Liver (tissue), 9 donors: Measurements from ENCODE around the gene SEC31B. TPM values are rescaled to one million over a fixed set of nuclear protein-coding genes. Genes with fewer than 3 reads are reported as not detected.

ENCODE experiments used
- DNase-seq: peaks from one replicate; pipeline ENCODE4 v3.0.0-alpha.2; 2017; ENCODE audit warnings: low spot score
- H3K27ac ChIP-seq, 2 donors: one replicate each; pipeline ENCODE4 v1.7.0; 2013; ENCODE audit warnings: inconsistent platforms in 2 of 2, low read length in 2 of 2, control low read depth in 1 of 2, low read depth in 1 of 2, mild to moderate bottlenecking in 1 of 2
- H3K27me3 ChIP-seq, 4 donors: one replicate each; pipeline versions ENCODE4 v1.6.1 to v1.7.0; 2013; ENCODE audit warnings: low read length in 3 of 4, inconsistent platforms in 1 of 4, mild to moderate bottlenecking in 1 of 4, moderate library complexity in 1 of 4; ENCODE audit not compliant: control insufficient read depth in 4 of 4, insufficient read depth in 4 of 4
- H3K36me3 ChIP-seq, 4 donors: one replicate each; pipeline versions ENCODE4 v1.6.1 to v1.7.0; 2013; ENCODE audit warnings: low read length in 3 of 4, mild to moderate bottlenecking in 3 of 4, low read depth in 1 of 4, moderate library complexity in 1 of 4; ENCODE audit not compliant: control insufficient read depth in 4 of 4, insufficient read depth in 3 of 4
- H3K4me1 ChIP-seq, 4 donors: one replicate each; pipeline versions ENCODE4 v1.6.1 to v1.7.0; 2013; ENCODE audit warnings: low read length in 3 of 4, mild to moderate bottlenecking in 3 of 4, moderate library complexity in 1 of 4; ENCODE audit not compliant: control insufficient read depth in 4 of 4, insufficient read depth in 4 of 4
- H3K4me3 ChIP-seq, 3 donors: one replicate each; pipeline versions ENCODE4 v1.6.1 to v1.7.0; 2013; ENCODE audit warnings: low read length in 3 of 3, control low read depth in 1 of 3, low read depth in 1 of 3, mild to moderate bottlenecking in 1 of 3
- H3K9ac ChIP-seq, 2 donors: one replicate each; pipeline ENCODE4 v1.7.0; 2013; ENCODE audit warnings: low read length in 2 of 2, mild to moderate bottlenecking in 2 of 2, moderate library complexity in 2 of 2, control low read depth in 1 of 2, low read depth in 1 of 2
- H3K9me3 ChIP-seq, 4 donors: one replicate each; pipeline versions ENCODE4 v1.6.1 to v1.7.0; 2013; ENCODE audit warnings: low read length in 3 of 4; ENCODE audit not compliant: control insufficient read depth in 4 of 4
- EGR1 ChIP-seq, 2 donors: IDR thresholded peaks; 2 replicates each; pipeline ENCODE4 v1.6.1; 2016 to 2018; ENCODE audit warnings: antibody characterized with exemption in 2 of 2, low read depth in 2 of 2
- FOXA1 ChIP-seq: IDR thresholded peaks from 2 replicates; pipeline ENCODE4 v1.6.1; 2016; ENCODE audit warnings: antibody characterized with exemption
- FOXA2 ChIP-seq: IDR thresholded peaks from 2 replicates; pipeline ENCODE4 v1.6.1; 2016; ENCODE audit warnings: antibody characterized with exemption
- GABPA ChIP-seq, 2 donors: IDR thresholded peaks in 1 of 2; conservative IDR thresholded peaks in 1 of 2; 2 replicates each; pipeline ENCODE4 v1.6.1; 2016; ENCODE audit warnings: antibody characterized with exemption in 2 of 2, mild to moderate bottlenecking in 1 of 2, moderate library complexity in 1 of 2
- HNF4G ChIP-seq: IDR thresholded peaks from 2 replicates; pipeline ENCODE4 v1.6.1; 2016; ENCODE audit warnings: antibody characterized with exemption
- JUND ChIP-seq, 2 donors: IDR thresholded peaks; 2 replicates each; pipeline ENCODE4 v1.6.1; 2016; ENCODE audit warnings: antibody characterized with exemption in 2 of 2
- NR2F2 ChIP-seq: IDR thresholded peaks from 2 replicates; pipeline ENCODE4 v1.6.1; 2016; ENCODE audit warnings: antibody characterized with exemption
- RAD21 ChIP-seq, 2 donors: IDR thresholded peaks; 2 replicates each; pipeline ENCODE4 v1.6.1; 2016; ENCODE audit warnings: antibody characterized with exemption in 2 of 2, mild to moderate bottlenecking in 2 of 2
- RXRA ChIP-seq, 2 donors: IDR thresholded peaks; 2 replicates each; pipeline ENCODE4 v1.6.1; 2017 to 2018; ENCODE audit warnings: antibody characterized with exemption in 2 of 2, mild to moderate bottlenecking in 1 of 2
- SP1 ChIP-seq: IDR thresholded peaks from 2 replicates; pipeline ENCODE4 v1.6.1; 2018; ENCODE audit warnings: antibody characterized with exemption, mild to moderate bottlenecking
- TAF1 ChIP-seq: conservative IDR thresholded peaks from 2 replicates; pipeline ENCODE4 v1.6.1; 2016; ENCODE audit warnings: antibody characterized with exemption, mild to moderate bottlenecking
- YY1 ChIP-seq: IDR thresholded peaks from 2 replicates; pipeline ENCODE4 v1.6.1; 2016; ENCODE audit warnings: antibody characterized with exemption, mild to moderate bottlenecking
- WGBS: extraction: QIAGEN DNeasy Blood & Tissue Kit; methylation state at CpG from one replicate; pipeline ENCODE4 v1.1.7; 2013; 5-methylcytosine and 5-hydroxymethylcytosine counted together
- polyA plus RNA-seq, 2 donors: library from polyadenylated mRNA; stranded (reverse) in 1 of 2; unstranded in 1 of 2; fragments of 200-250 nt in 1 of 2; fragments of >200 nt in 1 of 2; fragmentation: Nextera tagmentation in 1 of 2; extraction: Ambion mirVana in 1 of 2; gene quantifications; one replicate each; pipeline versions ENCODE4 v1.2.1 to v1.2.3, GENCODE V29; 2013 to 2015
- total RNA-seq, 2 donors: library from RNA; depleted of rRNA; stranded (reverse); fragments of >200 nt; gene quantifications; one replicate each; pipeline ENCODE4 v1.2.3, GENCODE V29; 2014
- TF ChIP-seq, protein P1 (sequence below): IDR thresholded peaks from 2 replicates; pipeline ENCODE4 v1.6.1; 2016; ENCODE audit warnings: antibody characterized with exemption
- TF ChIP-seq, protein P2 (sequence below): IDR thresholded peaks from 2 replicates; pipeline ENCODE4 v1.6.1; 2016; ENCODE audit warnings: antibody characterized with exemption
- TF ChIP-seq, protein P3 (sequence below): fragments of 150-350 bp; IDR thresholded peaks from 2 replicates; pipeline ENCODE4 v1.5.1; 2017; ENCODE audit warnings: improper control_type of control experiment, low read depth, low read length; ENCODE audit not compliant: missing input control
- TF ChIP-seq, protein P4 (sequence below): IDR thresholded peaks from 2 replicates; pipeline ENCODE4 v1.6.1; 2016; ENCODE audit warnings: antibody characterized with exemption
- donor health status: healthy.
- donor health status: healthy.
- donor health status: healthy.
- donor health status: healthy.
- donor health status: healthy.

The SEC31B gene
- total and polyA plus RNA-seq, 4 donors = 1.3 to 6.6 (median 3.8) TPM

DNA sequence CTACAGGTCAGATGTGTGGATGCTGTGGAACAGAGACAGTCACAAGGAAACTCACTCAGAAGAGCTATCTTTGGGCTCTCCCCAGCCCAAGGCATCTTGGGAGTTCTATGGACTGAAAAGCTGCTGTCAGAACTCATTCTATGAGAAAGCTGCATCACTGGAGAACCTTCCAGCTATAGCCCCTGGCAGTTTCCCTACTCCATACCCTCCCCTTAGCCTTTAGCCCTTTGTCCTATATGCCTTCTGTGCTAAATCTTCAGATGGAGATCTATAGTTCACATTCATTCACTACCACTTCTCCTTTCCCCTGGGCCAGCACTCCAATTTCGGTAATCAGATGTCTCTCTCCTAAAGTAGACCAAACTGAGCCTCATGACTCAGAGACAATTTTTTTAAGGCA, 49.9 kb downstream of the SEC31B start:
- H3K27ac ChIP-seq = no peak overlapping the region
- no peaks in the 10 kb centered on the region for H3K9me3 ChIP-seq
- no peaks in the 10 kb centered on the region for H3K27me3 ChIP-seq
- H3K4me1 ChIP-seq = no peaks in the 10 kb centered on the region
- TF ChIP-seq HNF4G = no peak
- TF ChIP-seq FOXA2 = no peak
- TF ChIP-seq TAF1 = no peak
- TF ChIP-seq RAD21 (IDR thresholded peaks at IDR 0.05) = no peak
- no peak for TF ChIP-seq RXRA (IDR thresholded peaks at IDR 0.05)
- TF ChIP-seq, protein P1, sequence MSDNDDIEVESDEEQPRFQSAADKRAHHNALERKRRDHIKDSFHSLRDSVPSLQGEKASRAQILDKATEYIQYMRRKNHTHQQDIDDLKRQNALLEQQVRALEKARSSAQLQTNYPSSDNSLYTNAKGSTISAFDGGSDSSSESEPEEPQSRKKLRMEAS = no peak
- TF ChIP-seq, protein P2, sequence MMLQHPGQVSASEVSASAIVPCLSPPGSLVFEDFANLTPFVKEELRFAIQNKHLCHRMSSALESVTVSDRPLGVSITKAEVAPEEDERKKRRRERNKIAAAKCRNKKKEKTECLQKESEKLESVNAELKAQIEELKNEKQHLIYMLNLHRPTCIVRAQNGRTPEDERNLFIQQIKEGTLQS = no peak
- no peak for TF ChIP-seq FOXA1
- TF ChIP-seq GABPA (IDR thresholded peaks at IDR 0.05 in 1 of 2, conservative IDR thresholded peaks at IDR 0.05 in 1 of 2) = no peak
- no peaks in the 10 kb centered on the region for H3K36me3 ChIP-seq
- DNase-seq = no peak
- H3K9ac ChIP-seq = no peak overlapping the region
- WGBS = 89% methylated on average over 1 of the region's 1 CpG
- no peak overlapping the region for H3K4me3 ChIP-seq

DNA sequence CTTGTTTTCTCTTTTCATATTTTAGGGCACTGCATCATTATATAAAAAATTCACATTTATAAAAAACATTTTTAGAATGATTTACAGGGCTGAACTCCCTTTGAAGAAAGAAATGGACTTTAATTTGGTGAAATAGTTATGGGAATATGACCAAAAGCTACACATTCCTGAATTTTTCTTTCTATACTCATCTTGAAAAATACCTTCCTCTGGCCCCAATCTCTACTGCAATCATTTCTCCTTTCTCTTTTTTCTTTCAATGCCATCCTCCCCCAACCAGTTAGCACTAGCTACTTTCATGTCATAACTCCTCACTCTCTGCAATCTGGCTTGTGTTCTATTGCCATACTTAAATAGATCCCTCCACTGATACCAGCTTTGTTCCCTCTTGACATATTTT, 50.7 kb downstream of the SEC31B start:
- Histone ChIP-seq H3K9ac (no peak overlapping the region), H3K9me3 (no peaks in the 10 kb centered on the region), H3K27ac (no peak overlapping the region), H3K36me3 (no peaks in the 10 kb centered on the region), H3K4me3 (no peak overlapping the region), H3K4me1 (no peaks in the 10 kb centered on the region), H3K27me3 (no peaks in the 10 kb centered on the region)
- DNase-seq = no peak
- TF ChIP-seq, protein P2 = no peak

DNA sequence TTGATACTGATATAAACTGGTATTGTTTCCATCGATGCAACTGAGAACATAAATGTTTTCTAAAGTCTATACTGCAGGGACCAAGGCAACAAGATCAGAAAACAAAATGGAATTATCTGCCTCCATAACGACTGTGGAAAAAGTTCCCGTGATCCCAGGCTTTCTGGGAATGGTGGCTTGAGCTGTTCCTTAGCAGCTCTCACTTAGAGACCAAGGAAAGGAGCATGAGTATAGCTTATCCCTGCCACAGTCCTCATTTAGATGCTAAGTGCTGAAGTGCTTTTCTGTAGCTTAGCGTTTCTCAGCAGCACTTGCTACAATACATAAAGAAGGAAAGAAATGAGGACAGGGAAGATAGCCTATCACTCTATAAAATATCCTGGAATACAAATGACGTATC, 51.3 kb downstream of the SEC31B start:
- Histone ChIP-seq H3K4me1 (no peaks in the 10 kb centered on the region), H3K36me3 (no peaks in the 10 kb centered on the region), H3K4me3 (no peak overlapping the region), H3K27me3 (no peaks in the 10 kb centered on the region), H3K9me3 (no peaks in the 10 kb centered on the region), H3K27ac (no peak overlapping the region), H3K9ac (no peak overlapping the region)
- DNase-seq = no peak
- 68% methylated on average over 5 of the region's 5 CpGs for WGBS
- TF ChIP-seq RAD21 (IDR thresholded peaks at IDR 0.05) (no peak), JUND (IDR thresholded peaks at IDR 0.05) (no peak), SP1 (no peak), YY1 (no peak), TAF1 (no peak), HNF4G (no peak), EGR1 (IDR thresholded peaks at IDR 0.05; ENCODE audit: low read depth in 2 of 2) (no peak), NR2F2 (no peak)
- TF ChIP-seq, protein P2 = no peak
- TF ChIP-seq, protein P1 = no peak
- TF ChIP-seq, protein P3, sequence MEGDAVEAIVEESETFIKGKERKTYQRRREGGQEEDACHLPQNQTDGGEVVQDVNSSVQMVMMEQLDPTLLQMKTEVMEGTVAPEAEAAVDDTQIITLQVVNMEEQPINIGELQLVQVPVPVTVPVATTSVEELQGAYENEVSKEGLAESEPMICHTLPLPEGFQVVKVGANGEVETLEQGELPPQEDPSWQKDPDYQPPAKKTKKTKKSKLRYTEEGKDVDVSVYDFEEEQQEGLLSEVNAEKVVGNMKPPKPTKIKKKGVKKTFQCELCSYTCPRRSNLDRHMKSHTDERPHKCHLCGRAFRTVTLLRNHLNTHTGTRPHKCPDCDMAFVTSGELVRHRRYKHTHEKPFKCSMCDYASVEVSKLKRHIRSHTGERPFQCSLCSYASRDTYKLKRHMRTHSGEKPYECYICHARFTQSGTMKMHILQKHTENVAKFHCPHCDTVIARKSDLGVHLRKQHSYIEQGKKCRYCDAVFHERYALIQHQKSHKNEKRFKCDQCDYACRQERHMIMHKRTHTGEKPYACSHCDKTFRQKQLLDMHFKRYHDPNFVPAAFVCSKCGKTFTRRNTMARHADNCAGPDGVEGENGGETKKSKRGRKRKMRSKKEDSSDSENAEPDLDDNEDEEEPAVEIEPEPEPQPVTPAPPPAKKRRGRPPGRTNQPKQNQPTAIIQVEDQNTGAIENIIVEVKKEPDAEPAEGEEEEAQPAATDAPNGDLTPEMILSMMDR = no peak
- TF ChIP-seq, protein P4, sequence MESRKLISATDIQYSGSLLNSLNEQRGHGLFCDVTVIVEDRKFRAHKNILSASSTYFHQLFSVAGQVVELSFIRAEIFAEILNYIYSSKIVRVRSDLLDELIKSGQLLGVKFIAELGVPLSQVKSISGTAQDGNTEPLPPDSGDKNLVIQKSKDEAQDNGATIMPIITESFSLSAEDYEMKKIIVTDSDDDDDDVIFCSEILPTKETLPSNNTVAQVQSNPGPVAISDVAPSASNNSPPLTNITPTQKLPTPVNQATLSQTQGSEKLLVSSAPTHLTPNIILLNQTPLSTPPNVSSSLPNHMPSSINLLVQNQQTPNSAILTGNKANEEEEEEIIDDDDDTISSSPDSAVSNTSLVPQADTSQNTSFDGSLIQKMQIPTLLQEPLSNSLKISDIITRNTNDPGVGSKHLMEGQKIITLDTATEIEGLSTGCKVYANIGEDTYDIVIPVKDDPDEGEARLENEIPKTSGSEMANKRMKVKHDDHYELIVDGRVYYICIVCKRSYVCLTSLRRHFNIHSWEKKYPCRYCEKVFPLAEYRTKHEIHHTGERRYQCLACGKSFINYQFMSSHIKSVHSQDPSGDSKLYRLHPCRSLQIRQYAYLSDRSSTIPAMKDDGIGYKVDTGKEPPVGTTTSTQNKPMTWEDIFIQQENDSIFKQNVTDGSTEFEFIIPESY = no peak
